Ecto neural progenitor cell (in vitro differentiated cells): ENCODE measurements around the gene ACSL3.
A peak's percentile ranks its signal among the peaks of the same experiment; 100 is the strongest.
"Not testable (repeated sequence)": the region's sequence is repeated elsewhere in the genome, so short reads cannot be mapped to it uniquely, and the experiment has no call there.

Source experiments
- DNase-seq: peaks from one replicate; pipeline ENCODE4 v3.0.0-alpha.2; 2018; ENCODE audit warnings: low spot score

The ACSL3 gene

GRCh38 chr2:222912117-222912516 lies 51.3 kb downstream of the ACSL3 start:
- no peak for DNase-seq

DNA sequence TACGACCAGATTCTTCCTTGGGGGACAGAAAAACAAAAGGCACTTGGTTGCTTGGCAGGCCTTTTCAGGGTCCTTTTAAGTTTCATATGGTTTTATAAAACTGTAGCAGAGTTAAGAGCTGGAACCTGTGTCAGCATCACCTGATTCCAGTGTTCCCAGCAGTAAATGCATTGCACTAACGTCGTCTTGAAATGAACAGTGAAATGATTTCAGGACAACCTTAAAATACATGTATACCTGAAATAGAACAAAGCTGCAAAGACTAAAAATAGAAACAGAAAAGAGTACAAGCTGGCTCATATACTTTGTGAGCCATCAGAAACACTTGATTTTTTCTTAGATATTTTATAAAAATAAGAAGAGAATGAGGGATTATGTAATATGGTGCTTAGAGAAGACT lies 51.9 kb downstream of the ACSL3 start:
- no peak for DNase-seq

GRCh38 chr2:222915092-222915957 lies 54.5 kb downstream of the ACSL3 start:
- DNase-seq: no peak

DNA sequence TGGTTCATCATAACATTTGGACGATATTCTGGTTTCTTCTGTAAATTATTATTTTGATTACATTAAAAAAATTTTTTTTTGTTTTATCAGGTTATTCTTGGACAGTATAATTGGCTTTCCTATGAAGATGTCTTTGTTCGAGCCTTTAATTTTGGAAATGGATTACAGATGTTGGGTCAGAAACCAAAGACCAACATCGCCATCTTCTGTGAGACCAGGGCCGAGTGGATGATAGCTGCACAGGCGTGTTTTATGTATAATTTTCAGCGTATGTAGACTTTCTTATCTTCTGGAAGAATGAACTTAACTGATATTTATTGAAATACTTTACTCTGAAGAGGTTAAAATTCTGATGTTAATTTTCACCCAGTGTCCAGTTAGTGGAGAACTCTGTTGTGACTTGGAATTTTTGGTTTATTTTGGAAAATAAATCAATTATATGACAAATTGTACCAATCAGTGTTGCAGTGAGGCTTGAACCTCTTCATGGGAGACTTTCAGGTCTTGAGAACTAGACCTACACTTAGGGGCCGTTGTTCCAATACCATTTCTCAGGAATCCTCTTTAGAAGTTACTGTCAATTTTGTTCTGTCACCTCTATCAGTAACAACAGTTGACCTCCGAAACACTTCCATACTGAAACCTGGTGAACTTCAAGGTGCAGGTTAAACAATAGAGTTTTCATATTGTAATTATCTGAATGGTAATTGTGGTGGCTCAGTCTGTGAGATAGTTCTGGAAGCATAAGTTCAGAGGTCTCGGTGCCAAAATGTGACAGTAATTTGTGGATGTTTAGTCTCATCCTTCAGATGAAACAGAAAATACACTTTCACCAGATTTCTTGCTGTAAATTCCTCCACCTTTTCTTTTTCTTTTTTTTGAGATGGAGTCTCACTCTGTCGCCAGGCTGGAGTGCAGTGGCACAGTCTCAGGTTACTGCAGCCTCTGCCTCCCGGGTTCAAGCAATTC lies 55.7 kb downstream of the ACSL3 start:
- no peak for DNase-seq

DNA sequence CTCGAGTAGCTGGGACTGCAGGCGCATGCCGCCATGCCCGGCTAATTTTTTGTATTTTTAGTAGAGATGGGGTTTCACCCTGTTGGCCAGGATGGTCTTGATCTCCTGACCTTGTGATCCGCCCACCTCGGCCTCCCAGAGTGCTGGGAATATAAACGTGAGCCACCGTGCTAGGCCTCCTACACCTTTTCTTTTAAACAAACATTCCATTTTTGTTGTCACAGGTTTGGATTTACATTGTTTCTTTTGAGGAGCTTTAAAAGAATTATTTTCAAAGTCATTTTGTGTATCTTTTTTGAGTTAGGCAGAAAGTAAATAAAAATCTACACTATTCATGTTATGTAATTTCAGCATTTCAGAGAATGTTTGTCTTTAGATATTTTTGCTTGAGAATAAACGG lies 56.4 kb downstream of the ACSL3 start:
- DNase-seq: not testable (repeated sequence)

- no peak for DNase-seq
Measured at GRCh38 chr2:222919841-222920526, 59.1 kb downstream of the ACSL3 start.

DNA sequence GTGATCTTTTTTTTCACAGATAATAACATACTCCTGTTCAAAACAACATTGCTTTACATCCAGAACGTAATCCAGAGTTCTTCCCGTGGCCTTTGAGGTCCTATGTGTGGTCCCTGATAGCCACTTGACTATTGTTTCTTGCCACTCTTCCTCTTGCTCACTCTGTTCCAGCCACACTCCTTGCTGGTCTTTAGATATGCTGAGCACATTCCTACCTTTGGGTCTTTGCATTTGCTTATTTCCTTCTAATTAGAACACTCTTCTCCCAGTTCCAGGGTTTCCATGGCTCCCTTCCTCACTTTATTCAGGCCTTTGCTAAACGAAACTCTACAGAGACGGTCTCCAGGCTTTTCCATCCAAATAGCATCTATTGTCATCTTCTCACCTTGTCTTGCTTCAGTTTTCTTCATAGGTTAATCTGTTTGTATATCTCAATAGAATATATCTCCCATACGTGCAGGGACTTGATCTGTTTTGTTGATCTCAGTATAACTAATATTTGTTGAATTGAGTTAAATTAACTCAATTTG lies 59.9 kb downstream of the ACSL3 start:
- no peak for DNase-seq

- DNase-seq: no peak
Measured at GRCh38 chr2:222922019-222922800, 61.4 kb downstream of the ACSL3 start.

- DNase-seq: no peak
Measured at GRCh38 chr2:222926915-222927314, 66.1 kb downstream of the ACSL3 start.

GRCh38 chr2:222927600-222927999 lies 66.8 kb downstream of the ACSL3 start:
- no peak for DNase-seq

DNA sequence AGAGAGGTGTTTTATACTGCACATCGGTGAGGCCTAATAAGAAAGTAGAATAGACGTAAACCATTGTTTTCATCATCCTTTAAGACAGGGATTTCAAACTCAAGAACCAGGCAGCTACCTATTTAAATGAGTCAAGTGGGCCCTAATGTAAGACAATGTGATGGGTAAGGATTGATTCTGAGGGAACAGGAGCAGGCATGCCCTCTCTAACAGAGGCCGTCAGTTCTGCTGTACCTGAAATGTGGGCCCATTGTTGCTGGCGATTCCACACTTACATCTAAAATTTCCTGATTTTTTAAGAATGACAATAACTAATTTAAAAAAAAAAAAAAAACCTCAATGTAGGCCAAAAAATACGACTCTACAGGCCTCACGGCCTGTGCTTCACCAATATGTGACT lies 67.5 kb downstream of the ACSL3 start:
- DNase-seq: no peak

GRCh38 chr2:222930862-222931261 lies 70.0 kb downstream of the ACSL3 start:
- DNase-seq: no peak

DNA sequence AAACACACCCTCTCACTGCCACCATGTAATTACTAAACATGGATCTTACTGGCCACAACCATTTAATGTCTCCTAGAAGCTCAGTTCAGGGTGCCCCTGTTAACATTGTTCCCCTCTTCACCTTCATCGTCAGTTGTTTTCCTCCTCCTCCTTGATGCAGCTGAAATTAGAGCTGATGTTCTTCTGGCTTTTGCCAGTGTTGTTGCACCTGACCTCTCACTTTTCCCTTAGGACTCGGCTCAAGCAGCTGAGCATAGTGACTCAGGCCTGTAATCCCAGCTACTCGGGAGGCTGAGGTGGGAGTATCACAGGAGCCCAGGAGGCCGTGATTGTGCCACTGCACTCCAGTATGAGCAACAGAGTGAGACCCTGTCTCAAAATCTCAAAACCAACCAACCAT lies 70.8 kb downstream of the ACSL3 start:
- no peak for DNase-seq

DNA sequence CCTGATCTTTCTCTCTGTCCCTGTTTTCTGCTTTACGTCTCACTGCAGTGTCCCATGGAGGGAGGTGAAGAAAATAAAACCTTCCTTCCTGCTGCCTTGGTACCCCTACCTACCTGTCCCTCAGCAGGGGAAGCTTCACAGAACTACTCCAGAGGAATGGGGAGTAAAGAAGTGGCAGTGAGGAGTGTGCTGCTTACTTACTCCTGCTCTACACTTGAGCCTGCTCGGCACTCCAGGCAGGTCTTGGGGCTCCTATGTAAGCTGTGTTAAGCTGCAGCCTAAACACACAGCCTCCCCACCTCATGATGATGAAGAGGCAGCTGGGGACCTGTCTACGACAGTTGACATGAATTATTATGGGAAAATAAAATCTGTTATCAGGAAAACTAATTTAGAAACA lies 72.6 kb downstream of the ACSL3 start:
- DNase-seq: no peak

DNA sequence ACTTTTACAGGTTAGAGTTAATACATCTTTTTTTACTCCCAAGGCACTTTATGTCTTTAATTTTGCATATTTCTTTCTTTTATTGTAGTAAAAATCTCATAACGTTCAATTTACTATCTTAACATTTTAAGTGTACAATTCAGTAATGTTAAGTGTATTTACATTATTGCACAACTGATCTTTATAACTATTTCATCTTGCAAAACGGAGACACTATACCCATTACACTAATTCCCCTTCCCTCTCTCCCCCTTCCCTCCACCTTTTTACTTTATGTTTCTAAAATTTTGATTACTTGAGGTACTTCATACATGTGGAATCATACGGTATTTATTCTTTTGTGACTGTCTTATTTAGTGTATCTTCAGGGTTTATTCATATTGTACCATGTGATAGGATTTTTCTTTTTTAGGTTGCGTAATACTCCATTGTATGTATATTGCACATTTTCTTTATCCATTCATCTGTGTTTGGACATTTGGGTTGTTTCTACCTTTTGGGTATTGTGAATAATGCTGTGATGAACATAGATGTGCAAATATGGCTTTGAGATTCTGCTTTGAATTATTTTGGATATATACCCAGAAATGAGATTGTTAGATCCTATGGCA lies 75.0 kb downstream of the ACSL3 start:
- no peak for DNase-seq

GRCh38 chr2:222936705-222937104 lies 75.9 kb downstream of the ACSL3 start:
- no peak for DNase-seq

DNA sequence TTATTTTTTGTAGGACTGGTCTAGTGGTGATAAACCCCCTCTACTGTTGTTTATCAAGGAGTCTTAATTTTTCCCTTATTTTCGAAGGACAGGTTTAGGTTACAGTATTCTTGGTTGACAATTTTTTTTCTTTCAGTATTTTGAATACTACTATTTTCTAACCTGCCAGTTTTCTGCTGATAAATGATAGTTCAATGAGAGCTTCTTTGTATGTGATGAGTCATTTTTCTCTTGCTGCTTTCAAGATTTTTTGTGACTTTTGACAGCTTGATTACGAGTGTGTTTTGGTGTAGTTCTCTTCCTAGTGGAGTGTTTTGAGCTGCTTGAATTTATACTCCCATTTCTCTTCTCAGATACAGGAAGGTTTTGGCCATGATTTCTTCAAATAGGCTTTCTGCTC lies 77.5 kb downstream of the ACSL3 start:
- DNase-seq: no peak

DNA sequence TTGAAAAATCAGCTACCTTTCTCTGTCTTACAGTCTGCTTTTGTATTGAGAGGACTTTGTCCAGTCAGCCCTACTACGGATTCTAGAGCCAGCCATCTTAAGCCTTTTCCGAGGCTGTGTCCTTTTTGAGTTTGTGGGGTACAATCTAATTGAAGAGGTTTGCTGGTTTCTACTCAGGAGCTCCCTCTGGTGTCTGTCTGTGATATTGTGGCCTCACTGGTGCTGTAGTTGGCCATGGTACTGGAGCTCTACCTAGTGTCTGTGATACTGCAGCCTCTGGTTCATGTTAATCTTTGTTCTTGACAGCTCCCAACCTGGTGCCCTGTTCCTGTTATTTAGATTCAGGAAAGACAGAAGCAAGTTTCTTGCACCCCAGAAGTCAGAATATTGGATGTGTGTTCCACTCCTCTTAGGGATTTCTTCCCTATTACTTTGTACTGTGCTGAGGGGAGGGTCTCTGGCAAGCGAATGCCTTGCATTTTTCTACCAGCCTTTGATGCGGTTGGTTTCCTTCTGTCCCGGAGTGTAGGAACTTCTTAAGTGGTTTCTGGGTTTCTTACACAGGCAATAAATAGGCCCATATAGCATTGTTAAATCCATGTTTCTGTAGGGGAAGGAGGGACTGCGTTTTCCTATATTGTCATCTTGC lies 78.5 kb downstream of the ACSL3 start:
- peak; percentile 77 for DNase-seq

DNA sequence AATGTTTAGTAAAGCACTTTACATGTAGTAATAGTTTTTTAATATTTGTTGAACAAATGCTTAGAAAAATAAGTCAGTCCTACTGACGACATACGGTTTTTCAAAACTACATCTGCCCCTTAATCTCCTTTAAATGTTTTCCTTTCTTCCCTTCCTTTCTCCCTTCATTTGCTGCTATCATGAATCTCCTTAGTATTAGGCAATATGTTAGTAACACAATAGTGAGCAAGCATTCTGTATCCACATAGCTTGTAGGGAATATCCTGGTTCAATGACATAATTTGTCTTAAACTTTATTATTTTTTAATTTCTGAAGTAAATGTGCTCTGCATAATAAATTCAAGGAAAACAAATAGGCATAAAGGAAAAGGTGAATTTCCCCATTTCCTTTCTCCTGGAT lies 79.1 kb downstream of the ACSL3 start:
- no peak for DNase-seq

GRCh38 chr2:222941510-222942032 lies 80.7 kb downstream of the ACSL3 start:
- DNase-seq: no peak
